ENCODE measurements around the gene TPD52L1.

- TF ChIP-seq CTCF (IDR thresholded peaks at IDR 0.05) (no peak), RELA (CRISPR knock-in tag; IDR thresholded peaks at IDR 0.05; ENCODE audit: borderline replicate concordance) (no peak), FOXP1 (CRISPR knock-in tag; IDR thresholded peaks at IDR 0.05; ENCODE audit: borderline replicate concordance) (no peak), FOXK1 (CRISPR knock-in tag; IDR thresholded peaks at IDR 0.05) (no peak)
Observed at GRCh38 chr6:125140808-125141207, 12.8 kb upstream of the TPD52L1 start.

All from WTC11 (cell line).